H1 (cell line): ENCODE measurements around the gene U2SURP.

Source experiments
- CBX8 ChIP-seq: fragments of 300-800, 300-1000 bp; sonication (generic); IDR thresholded peaks from 2 replicates; pipeline ENCODE4 v1.7.1; 2016; ENCODE audit warnings: low read depth, low read length, borderline replicate concordance
- CTCF ChIP-seq, 3 experiments: IDR thresholded peaks; 1 replicate in 2 of 3; 2 replicates in 1 of 3; pipeline versions ENCODE4 v1.5.1 to v1.6.1; 2011; ENCODE audit warnings: low read length in 3 of 3, mild to moderate bottlenecking in 3 of 3, inconsistent platforms in 2 of 3, low read depth in 1 of 3, moderate library complexity in 1 of 3; ENCODE audit not compliant: insufficient read depth in 1 of 3; ENCODE audit errors: control extremely low read depth in 1 of 3
- EGR1 ChIP-seq: IDR thresholded peaks from 2 replicates; pipeline ENCODE4 v1.6.1; 2011; ENCODE audit warnings: low read depth, low read length, borderline replicate concordance
- EZH2 ChIP-seq: fragments of 200-600 bp; sonication (generic); IDR thresholded peaks from 2 replicates; pipeline ENCODE4 v1.7.1; 2012; ENCODE audit warnings: low read depth, mild to moderate bottlenecking, moderate library complexity, low read length, inconsistent platforms; ENCODE audit not compliant: severe bottlenecking
- FOSL1 ChIP-seq: IDR thresholded peaks from 2 replicates; pipeline ENCODE4 v1.6.1; 2011; ENCODE audit warnings: mild to moderate bottlenecking, low read depth, low read length, moderate library complexity; ENCODE audit not compliant: insufficient read depth
- HDAC2 ChIP-seq, 2 experiments: fragments of 300-600 bp in 1 of 2; sonication (generic) in 1 of 2; IDR thresholded peaks; 2 replicates each; pipeline ENCODE4 v1.6.1; 2011 to 2012; ENCODE audit warnings: low read depth in 2 of 2, low read length in 2 of 2, mild to moderate bottlenecking in 2 of 2, moderate library complexity in 2 of 2, borderline replicate concordance in 1 of 2, inconsistent platforms in 1 of 2
- MAFK ChIP-seq: IDR thresholded peaks from 2 replicates; pipeline ENCODE4 v1.6.1; 2012; ENCODE audit warnings: low read depth, mild to moderate bottlenecking, improper control_type of control experiment, low read length
- POLR2A ChIP-seq, 2 experiments: IDR thresholded peaks; 1 replicate in 1 of 2; 2 replicates in 1 of 2; pipeline ENCODE4 v1.6.1; 2011; ENCODE audit warnings: low read depth in 2 of 2, low read length in 2 of 2, mild to moderate bottlenecking in 2 of 2; ENCODE audit errors: control extremely low read depth in 1 of 2
- POLR2AphosphoS5 ChIP-seq: IDR thresholded peaks from 2 replicates; pipeline ENCODE4 v1.6.1; 2011; ENCODE audit warnings: low read depth, low read length
- RAD21 ChIP-seq, 2 experiments: IDR thresholded peaks in 1 of 2; conservative IDR thresholded peaks in 1 of 2; 2 replicates each; pipeline ENCODE4 v1.6.1; 2011; ENCODE audit warnings: low read depth in 2 of 2, low read length in 2 of 2, improper control_type of control experiment in 1 of 2, inconsistent platforms in 1 of 2, mild to moderate bottlenecking in 1 of 2, moderate library complexity in 1 of 2
- RFX5 ChIP-seq: IDR thresholded peaks from 2 replicates; pipeline ENCODE4 v1.6.1; 2011; ENCODE audit warnings: low read depth, low read length, improper control_type of control experiment, borderline replicate concordance
- TAF7 ChIP-seq: optimal IDR thresholded peaks from 2 replicates; pipeline ENCODE3; 2011; ENCODE audit warnings: low read depth, mild to moderate bottlenecking, inconsistent platforms, low read length, moderate library complexity, borderline replicate concordance

- no peak for TF ChIP-seq RFX5
- TF ChIP-seq EGR1: no peak
- no peak for TF ChIP-seq CTCF (IDR thresholded peaks at IDR 0.05; ENCODE audit: control extremely low read depth in 1 of 3, insufficient read depth in 1 of 3, low read depth in 1 of 3, low read length in 3 of 3)
- TF ChIP-seq TAF7: no peak
- no peak for TF ChIP-seq POLR2AphosphoS5
- no peak for TF ChIP-seq POLR2A (IDR thresholded peaks at IDR 0.05; ENCODE audit: control extremely low read depth in 1 of 2, low read depth in 2 of 2, low read length in 2 of 2)
- no peak for TF ChIP-seq RAD21 (IDR thresholded peaks at IDR 0.05 in 1 of 2, conservative IDR thresholded peaks at IDR 0.05 in 1 of 2; ENCODE audit: low read depth in 2 of 2, low read length in 2 of 2)
- no peak for TF ChIP-seq FOSL1
- TF ChIP-seq EZH2: no peak
- no peak for TF ChIP-seq HDAC2 (IDR thresholded peaks at IDR 0.05; ENCODE audit: borderline replicate concordance in 1 of 2, low read depth in 2 of 2, low read length in 2 of 2)
- TF ChIP-seq MAFK: peak; percentile 96
- no peak for TF ChIP-seq CBX8
Observed at GRCh38 chr3:143004823-143005222, 3.5 kb downstream of the U2SURP start.
